ENCODE results near the gene BCL2A1. TPM values are rescaled to one million over a fixed set of nuclear protein-coding genes. Genes with fewer than 3 reads are reported as not detected.

Gene BCL2A1
- total RNA-seq, 1 experiment from 2014 or later, result not detected

DNA sequence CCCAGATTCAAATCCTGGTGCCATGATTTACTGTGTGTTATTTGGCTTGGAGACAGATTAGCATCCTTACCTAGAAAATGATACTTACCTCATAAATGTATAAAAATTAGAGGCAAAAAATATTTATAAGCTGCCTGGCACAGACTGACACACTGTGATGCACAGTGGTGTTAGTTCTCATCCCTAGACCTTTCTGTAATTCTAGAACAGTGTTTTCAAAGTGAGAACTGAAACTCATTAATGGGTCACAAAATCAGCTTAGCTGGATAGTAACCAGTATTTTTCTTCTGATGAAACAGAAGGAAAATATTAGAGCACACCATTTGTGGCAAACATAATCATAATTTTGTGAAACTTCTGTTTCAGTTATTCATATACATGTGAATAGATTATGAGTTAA is 56.3 kb downstream of the BCL2A1 start:
- no peak for DNase-seq

More for the DNA sequence above, 56.3 kb downstream of the BCL2A1 start:
- no peak overlapping the region for H3K4me3 ChIP-seq (ENCODE audit: insufficient read depth, low read depth, low read length)
- no peaks in the 10 kb centered on the region for H3K27me3 ChIP-seq (ENCODE audit: control insufficient read depth, insufficient read depth, low read length)
- H3K36me3 ChIP-seq (replicated peaks; ENCODE audit: control insufficient read depth, insufficient read depth, low read length), result no peaks in the 10 kb centered on the region; the same call in 1 of the 2 replicates

Other genes starting within 250 kb of the BCL2A1 start
- gene MTHFS, start 74.2 kb downstream of the BCL2A1 start, total RNA-seq (2014; rRNA removed; shearing (Covaris generic)), result 11.5 and 13.9 TPM in 2 replicates
- 213 and 238 TPM in 2 replicates for gene ZFAND6, start 88.5 kb upstream of the BCL2A1 start, total RNA-seq (2014; rRNA removed; shearing (Covaris generic))
- gene FAH, start 181.8 kb upstream of the BCL2A1 start, total RNA-seq (2014; rRNA removed; shearing (Covaris generic)), result 17.6 and 21.4 TPM in 2 replicates